Activated CD4-positive, alpha-beta T cell treated with anti-CD3 and anti-CD28 coated beads, Interleukin-2, amount 50 U/mL, for 24 hours (primary cell): ENCODE data around the gene SYNGR3.
"Not testable (repeated sequence)": the region's sequence is repeated elsewhere in the genome, so short reads cannot be mapped to it uniquely, and the experiment has no call there.

ENCODE experiments used
- DNase-seq, 2 donors: peaks; one replicate each; pipeline ENCODE4 v3.0.0-alpha.2; 2020; ENCODE audit warnings: low read depth in 1 of 2, low spot score in 1 of 2

The SYNGR3 gene

GRCh38 chr16:1959269-1960039, 30.3 kb upstream of the SYNGR3 start, which contains the start of gene NDUFB10:
Gene NDUFB10, plus strand, starts transcription at chr16:1959538. Its CDS starts 87 bp downstream, at chr16:1959625.
- peak; percentile 78 to 87 for DNase-seq

GRCh38 chr16:1960665-1961630, 28.8 kb upstream of the SYNGR3 start:
- DNase-seq, result peak; percentile 53 to 59

- DNase-seq, result no peak
Measured at GRCh38 chr16:1961651-1962067, 28.1 kb upstream of the SYNGR3 start.

DNA sequence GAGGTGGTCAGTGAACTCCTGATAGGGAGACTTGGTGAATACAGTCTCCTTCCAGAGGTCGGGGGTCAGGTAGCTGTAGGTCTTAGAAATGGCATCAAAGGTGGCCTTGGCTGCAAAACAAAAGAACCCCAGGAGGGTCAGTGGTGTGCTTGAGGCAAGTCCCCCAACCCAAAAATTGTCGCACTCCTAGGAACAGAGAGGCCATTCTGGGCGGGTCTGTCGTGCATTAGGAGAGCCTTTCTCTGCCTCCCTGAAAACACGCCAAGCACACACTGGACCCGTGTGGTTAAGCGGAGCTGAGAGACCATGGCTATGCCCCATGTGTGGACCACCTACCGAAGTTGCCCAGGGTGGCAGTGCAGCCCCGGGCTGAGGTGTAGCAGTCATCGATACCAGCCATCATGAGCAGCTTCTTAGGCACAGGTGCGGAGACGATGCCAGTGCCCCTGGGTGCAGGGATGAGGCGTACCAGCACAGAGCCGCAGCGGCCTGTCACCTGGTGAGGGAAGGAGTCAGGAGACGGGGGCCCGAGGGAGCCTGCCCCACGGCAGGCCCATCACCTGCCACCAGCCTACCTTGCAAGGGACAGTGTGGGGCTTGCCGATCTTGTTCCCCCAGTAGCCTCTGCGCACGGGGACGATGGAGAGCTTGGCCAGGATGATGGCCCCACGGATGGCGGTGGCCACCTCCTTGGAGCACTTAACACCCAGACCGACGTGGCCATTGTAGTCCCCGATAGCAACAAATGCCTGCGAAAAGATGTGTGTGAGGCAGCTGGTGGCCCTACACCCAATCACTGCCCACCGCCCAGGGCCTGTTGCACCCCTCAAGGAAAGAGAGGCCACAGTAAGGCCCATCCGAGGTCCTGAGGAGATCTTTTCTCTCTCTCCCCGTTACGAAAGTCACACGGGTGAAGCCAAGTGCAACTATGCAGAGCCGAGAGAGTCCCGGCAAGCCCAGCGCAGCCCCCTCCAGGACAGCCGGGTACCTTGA, 27.3 kb upstream of the SYNGR3 start:
- DNase-seq, result not testable (repeated sequence)

GRCh38 chr16:1963806-1964505, 25.8 kb upstream of the SYNGR3 start:
- DNase-seq, result no peak

GRCh38 chr16:1964506-1965395, 25.0 kb upstream of the SYNGR3 start, which contains the start of gene RPS2:
Gene RPS2, minus strand, starts transcription at chr16:1964826. Its CDS starts 201 bp downstream, at chr16:1964625.
- DNase-seq, result peak; percentile 97

DNA sequence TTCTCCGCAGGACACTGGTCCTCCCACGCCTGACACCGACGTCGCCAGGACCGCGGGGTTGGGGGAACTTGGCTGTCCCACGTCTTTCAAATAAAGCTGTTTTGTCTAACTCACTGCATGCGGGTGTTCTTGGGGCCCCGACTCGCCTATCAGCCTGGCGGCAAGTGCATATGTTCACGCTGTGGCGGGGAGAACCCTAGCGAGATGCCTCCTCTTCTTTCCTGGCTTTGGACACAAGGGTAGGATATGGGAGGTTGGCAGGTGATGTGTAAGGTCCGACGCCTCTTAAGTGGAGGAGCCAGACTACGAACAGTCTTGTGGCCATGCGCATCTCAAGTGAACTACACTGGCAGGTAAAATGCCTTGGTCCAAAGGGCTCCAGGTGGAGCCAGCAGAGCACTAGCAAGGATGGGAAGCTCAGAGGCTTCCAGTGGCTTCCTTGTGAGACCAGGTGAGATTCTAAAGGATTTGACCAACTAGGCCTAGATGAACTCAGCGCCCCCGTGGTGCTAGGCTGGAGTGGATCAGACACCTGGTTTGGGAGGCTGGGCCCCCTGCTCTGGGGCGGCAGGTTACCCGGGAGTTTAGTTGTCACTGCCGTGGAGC, 24.3 kb upstream of the SYNGR3 start:
- DNase-seq, result no peak

GRCh38 chr16:1966460-1966859, 23.3 kb upstream of the SYNGR3 start, which contains the start of gene RNF151:
Gene RNF151, plus strand, starts transcription at chr16:1966856. Its CDS starts 26 bp downstream, at chr16:1966882.
- no peak for DNase-seq

DNA sequence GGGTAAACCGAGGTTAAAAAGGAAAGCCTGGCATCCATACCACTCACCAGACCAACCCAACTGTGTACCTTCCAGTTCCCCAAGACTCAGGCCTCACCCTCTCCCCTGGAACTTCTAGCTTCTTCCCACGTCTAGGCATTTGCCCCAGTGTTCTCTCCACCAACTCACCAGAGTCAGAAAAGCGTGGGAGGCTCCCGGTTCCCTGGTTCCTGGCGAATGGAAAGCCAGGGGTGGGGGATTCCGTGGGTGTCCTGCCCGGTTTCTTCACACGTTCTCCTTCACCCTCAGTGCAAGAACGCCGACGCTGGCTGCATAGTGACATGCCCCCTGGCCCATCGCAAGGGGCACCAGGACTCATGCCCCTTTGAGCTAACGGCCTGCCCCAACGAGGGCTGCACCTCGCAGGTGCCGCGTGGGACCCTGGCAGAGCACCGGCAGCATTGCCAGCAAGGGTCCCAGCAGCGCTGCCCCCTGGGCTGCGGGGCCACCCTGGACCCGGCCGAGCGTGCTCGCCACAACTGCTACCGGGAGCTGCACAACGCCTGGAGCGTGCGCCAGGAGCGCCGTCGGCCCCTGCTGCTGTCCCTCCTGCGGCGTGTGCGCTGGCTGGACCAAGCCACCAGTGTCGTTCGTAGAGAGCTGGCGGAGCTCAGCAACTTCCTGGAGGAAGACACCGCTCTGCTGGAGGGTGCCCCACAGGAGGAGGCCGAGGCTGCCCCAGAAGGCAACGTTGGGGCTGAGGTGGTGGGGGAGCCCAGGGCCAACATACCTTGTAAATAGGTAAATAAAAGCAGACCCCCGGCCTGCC, 21.4 kb upstream of the SYNGR3 start:
- DNase-seq, result no peak

- DNase-seq, result peak; percentile 93 to 96
Measured at GRCh38 chr16:1971796-1972489, 17.8 kb upstream of the SYNGR3 start, which contains the start of gene TBL3. Gene TBL3, plus strand, starts transcription at chr16:1972053. Its CDS starts 112 bp downstream, at chr16:1972165.

- no peak for DNase-seq
Measured at GRCh38 chr16:1972490-1972877, 17.3 kb upstream of the SYNGR3 start.

DNA sequence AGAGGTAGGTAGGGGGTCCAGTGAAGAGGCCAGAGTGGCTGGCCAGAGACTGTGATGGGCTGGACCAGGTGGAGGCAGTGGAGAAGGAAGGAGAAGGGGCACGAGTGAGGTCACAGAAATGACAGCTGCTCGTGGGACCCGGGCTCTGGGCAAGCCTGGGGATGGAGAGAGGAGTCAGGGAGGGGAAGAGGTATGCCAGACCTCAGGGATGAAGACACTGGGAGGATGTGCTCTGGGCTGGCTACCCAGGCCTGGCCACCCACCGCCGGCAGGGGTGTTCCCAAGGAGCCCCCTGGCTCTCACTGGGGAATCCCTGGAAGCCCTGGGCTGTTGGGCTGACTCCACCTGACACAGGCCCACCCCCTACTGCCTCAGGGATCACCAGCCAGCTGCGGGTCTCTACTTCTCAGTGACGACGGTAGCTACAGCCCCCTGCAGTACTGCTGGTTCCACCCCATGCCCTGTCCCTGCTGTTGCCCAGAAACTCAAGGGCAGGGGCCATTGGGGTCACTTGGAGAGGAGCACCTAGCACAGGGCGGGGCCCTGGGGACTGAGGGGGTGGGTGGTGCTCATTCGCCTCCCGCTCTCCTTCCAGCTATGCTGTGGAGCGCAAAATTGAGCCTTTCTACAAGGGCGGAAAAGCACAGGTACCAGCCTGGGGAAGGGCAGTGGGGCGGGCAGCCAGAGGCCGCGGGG, 16.2 kb upstream of the SYNGR3 start:
- DNase-seq, result no peak

DNA sequence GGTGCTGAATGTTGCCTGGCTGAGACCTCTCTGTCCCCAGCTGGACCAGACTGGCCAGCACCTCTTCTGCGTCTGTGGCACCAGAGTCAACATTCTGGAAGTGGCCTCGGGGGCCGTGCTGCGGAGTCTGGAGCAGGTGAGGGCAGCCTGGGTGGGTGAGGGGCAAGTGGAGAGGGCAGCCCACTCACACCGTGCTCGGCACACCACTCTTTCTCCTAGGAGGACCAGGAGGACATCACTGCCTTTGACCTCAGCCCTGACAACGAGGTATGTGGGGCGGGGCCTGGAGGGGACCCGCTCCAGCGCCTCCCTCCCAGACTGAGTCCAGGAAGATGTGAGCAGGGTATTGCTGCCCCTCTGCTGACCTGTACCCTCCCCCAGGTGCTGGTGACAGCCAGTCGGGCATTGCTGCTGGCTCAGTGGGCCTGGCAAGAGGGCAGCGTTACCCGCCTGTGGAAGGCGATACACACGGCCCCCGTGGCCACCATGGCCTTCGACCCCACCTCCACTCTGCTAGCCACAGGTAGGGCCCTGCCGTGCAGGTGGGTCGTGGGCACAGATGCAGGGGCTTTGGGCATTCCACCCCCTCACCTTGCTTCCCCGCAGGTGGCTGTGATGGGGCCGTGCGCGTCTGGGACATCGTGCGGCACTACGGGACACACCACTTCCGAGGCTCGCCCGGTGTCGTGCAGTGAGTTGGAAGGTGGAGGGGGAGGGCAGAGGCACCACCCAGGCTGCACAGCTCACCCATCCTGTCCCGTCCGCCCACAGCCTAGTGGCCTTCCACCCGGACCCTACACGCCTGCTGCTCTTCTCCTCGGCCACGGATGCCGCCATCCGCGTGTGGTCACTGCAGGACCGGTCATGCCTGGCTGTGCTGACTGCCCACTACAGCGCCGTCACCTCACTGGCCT, 15.4 kb upstream of the SYNGR3 start:
- DNase-seq, result no peak

GRCh38 chr16:1975432-1976215, 14.1 kb upstream of the SYNGR3 start:
- no peak for DNase-seq

- DNase-seq, result no peak
Measured at GRCh38 chr16:1976216-1976520, 13.6 kb upstream of the SYNGR3 start.
